HG03097 (cell line): ENCODE measurements around the gene GRIK1.

Source experiments
- ATAC-seq: cut with Tn5 transposase; IDR thresholded peaks from one replicate; pipeline ENCODE4 v1.9.1; 2021; ENCODE audit not compliant: unreplicated experiment, low FRiP score

Gene GRIK1

DNA sequence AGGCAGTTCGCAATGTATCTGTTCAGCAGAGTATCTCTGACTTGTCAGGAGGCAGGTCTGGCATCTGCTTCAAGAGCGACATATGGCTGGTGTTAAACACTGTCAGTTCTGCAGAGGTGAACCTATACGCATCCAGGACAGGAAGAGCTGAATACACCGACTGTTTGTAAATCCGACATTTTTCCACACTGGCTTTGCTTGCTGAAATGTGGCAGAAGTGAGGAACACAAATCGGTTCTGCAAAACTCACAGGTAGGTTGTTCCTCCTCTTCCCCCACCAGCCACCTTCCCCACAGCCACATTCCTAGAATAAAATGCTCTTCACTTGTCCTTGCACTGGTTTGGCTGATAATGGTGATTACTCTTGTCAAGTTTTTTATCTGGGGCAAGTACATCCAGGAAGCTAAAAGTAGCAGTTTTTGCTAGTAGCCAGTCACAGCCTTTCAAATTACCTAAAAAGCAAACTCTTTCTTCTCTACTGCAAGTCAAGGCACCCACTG lies 289.2 kb downstream of the GRIK1 start:
- no peak for ATAC-seq

DNA sequence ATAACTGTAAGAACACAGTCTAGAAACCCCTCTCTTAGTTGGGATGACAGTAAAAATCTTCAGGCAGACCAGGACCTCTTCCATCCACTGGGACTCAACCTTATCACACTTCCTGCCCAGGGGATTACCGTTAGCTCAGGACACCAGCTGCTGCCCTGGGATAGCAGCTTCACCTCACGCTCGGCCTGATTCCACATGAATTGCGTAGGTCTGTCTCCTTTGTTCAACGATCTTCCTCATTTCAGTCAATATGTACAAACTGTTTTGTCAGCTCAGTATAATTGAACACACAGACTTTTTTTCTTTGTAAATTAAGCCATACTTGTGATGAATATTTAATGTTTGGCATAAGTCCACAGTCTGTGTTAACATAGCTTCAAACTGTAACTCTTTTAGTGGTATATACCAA lies 290.4 kb downstream of the GRIK1 start:
- no peak for ATAC-seq

DNA sequence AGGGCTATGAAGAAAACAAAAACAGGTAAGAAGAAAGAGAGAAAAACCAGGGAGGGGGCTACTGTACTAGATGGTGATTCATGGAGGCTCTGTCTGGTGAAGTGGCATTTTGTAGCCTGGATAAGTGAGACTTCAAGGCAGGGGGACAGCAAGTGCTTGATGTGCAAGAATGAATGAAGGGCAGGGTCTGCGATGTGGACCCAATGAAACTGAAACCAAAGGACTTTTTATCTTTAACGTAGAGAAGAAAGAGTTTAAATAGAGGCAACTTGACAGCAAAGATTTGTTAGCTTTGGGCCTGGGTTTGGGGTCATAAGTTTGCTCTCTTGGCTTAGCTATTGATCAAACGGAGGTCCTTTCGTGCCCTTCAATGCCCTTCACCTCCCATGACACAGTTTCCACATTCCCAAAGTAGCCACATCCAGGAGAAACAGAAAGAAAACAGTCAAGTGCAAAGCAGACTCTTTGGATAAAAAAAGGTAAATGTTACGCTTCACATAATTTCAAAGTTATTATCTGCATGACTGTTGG lies 291.0 kb downstream of the GRIK1 start:
- ATAC-seq = no peak

DNA sequence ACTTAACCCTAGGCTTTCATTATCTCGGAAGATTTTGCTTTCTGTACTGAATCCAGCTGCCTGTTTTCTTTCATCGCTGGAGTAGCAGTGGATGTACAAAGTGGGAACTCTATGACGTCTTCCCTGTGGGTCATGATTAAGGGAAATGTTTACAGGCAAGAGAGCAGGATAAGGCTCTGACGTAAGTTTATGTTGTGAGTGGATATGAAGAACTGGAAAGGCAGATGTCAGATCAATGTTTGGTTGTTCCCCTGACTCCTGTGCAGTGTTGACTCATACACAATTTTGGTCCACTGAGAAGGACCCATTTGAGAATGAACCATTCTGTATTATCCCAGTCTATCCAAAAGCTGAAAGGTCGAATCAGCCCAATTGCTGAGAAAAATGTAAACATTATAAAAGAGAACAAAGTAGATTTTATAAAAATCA lies 292.4 kb downstream of the GRIK1 start:
- no peak for ATAC-seq

DNA sequence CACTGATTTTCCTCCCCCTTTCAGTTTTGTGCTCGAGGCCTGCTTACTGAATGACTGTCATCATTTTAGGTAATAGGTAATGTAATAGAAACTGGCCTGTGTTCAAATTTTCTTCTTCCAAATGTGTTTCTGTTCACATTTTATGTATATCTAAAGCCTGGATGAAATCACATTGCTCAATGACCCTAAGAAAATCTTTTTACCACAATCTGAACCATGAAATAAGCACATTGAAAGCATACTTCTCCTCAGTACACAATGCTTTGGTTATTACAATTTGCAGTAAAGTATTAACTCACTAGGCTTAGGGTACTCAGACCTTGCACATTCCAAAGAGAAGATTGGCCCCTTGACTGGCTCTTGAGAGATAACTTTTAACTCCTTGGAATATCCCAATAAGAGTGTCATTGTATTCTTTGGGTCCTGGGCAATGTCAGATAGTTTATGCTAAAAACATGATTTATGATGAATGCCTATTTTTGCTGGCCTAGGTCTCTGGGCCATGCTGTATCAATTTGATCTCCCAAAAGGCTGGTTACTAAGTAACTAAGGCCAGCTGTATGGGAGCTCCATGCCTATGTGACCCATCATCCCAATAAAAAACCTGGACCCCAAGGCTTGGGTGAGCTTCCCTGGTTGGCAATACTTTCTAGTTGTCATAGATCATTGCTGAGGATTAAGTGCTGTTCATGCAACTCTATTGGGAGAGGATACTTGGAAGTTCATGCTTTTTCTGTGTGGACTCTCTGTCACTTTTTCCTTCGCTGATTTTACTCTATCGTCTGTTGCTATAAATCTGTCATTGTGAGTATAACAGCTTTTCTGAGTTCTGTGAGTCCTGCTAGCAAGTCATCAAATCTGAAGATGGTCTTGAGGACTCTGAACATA lies 293.9 kb downstream of the GRIK1 start:
- ATAC-seq = no peak

DNA sequence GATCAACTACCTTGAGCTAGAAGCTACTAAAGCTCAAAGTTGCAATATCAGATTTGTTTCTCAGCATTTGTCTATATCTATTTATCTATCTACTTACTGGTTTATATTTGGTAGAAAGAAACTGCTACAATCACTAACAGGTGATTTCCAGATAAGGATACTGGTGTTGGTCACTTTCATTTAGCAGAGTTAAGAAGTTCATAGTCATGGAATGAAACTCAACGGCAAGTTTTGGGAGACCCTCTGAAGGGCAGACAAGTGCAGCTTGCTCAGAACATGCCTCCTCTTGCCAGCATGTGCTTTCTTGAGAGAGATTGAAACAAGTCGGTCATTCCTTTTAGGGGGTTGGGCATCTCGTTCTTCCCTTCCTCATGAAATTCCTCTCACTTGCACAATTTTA lies 296.5 kb downstream of the GRIK1 start:
- no peak for ATAC-seq

DNA sequence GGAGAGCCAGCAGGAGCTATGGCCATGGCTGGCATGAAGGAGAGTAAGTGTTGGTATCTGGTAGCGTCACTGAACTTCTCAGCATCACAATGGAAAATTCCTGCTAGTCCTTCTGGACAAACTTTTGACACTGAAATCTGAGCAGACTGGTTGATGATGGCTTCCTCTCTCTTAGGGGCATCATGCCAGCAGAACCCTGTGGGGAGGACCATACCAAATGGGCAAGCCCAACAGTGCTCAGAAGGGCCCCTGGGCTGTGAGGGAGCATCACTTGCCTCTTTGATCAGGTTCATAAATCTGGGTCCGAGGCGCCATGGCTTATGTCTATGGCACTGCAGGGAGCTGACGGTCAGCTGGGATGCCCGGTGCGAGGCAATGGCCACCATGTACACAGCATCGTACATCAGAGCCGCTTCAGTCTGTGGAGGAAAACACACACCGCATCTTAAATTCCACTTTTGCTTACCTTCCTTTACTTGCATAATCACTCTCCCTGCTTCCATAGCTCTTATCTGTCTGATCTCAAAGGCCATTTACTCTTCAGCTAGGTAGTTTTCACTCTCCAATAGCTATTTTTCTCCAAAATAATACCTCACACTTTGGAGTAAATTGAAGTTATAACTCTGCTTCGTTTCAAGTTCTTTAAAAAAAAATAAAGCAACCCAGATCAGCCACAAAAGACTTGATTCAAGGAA lies 297.1 kb downstream of the GRIK1 start:
- no peak for ATAC-seq

DNA sequence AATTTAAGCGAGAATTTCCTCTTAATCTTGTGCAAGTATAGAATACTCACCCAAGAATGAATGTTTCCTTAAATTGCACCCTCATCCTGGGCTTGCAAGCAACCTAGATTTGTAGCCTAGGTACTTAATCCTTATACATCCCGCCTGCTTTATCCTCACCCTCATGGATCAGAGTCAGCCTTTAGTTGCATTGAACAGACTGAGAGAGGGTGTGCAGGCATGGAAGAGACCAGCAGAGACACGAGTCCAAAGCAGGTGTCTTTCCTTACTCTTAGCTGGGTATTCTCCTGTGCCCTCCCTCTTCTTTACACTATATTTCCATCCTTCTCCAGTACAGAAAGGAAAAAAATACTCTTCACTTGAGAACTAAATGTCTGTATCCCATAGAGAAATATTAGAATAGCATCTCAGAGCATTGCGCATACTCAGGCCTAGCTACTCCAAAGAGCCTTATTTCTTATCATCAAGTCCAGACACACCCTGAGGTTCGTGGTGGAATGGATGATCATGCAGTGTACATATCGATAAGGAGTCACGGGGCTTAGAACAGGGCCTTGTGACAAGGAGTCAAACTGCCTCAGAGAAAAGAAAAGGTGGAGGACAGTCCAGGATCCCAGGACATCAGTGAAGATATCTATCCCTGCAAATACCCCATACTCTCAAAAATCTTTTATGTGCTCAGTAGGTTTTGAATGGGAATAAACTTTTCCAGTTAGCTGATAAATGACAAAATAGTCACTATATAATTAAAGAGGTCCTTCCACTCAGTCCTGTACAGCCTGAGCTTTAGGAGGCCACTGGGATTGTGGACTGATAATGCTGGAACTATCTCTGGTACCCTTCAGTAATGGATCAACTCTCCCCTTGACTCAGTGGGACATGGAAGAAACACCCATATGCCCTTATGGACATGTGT lies 297.9 kb downstream of the GRIK1 start:
- ATAC-seq = no peak

DNA sequence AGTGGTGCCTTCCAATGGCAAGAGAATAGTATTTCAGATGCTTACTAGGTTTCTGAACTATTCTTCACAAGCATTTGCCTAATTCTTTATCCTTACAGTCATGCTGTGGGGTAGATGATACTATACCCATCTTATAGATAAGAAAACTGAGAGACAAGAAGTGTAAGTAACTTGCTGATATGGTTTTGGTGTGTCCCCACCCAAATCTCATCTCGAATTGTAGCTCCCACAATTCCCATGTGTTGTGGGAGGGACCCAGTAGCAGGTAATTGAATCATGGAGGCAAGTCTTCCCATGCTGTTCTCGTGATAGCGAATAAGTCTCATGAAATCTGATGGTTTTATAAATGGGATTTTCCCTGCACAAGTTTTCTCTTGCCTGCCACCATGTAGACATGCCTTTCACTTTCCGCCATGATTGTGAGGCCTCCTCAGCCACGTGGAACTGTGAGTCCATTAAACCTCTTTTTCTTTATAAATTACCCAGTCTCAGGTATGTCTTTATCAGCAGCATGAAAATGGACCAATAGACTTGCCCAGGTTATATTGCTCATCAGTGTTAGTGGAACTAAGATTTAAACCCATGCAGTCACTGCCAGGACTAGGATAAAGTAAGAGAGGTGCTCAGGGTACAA lies 298.7 kb downstream of the GRIK1 start:
- ATAC-seq = no peak

DNA sequence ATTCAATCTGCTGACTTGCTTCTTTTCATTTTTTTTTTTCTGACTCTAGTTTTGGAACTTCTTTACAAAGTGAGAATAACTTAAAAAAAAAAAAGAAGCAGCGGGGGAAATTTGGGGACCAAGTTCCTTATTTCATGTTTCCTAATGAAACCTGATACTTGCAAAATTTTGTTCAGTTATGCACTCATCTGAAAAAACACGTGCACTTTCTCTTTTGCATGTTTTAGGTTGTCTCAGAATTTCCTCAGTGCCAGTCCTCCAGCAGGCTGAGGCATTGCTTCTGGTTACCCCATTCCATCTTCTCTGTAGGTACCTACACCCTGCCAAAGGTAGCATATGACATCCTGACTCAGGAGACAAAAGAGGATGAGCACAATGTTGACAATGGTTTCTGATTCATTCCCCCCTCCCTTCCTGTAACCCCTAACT lies 299.7 kb downstream of the GRIK1 start:
- ATAC-seq = no peak

DNA sequence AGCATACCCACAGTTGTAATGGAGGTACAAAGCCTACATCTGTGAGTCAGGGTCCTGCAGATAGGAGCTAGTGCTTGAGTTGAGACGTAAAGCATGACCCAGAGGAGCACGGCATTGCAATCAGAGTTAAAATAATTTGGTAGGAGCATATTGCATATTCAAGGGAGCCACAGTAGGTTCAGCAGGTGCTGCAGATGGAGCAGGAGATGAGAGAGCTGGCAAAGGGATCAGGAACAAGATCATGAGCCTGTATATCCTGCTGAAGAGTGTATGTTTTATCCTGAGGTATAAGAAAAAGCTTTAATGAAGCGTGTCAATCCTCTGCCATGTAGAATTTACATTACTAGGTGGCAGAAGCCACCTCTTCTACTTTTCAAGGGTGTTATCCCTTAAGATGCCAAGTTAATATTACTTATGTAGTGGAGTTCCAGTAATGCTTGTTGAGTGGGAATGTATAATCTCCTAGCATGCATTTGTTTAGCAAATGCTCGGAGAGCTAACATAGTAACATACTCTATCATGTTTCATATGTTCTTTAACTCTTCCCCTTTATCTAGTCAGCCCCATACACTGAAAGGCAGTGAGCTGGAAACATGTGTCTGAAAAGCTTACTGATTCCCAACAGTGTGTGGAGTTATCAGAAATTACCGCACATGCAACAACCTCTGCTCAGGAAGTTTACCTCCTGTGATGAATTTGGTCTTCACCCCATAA lies 300.3 kb downstream of the GRIK1 start:
- ATAC-seq = no peak

DNA sequence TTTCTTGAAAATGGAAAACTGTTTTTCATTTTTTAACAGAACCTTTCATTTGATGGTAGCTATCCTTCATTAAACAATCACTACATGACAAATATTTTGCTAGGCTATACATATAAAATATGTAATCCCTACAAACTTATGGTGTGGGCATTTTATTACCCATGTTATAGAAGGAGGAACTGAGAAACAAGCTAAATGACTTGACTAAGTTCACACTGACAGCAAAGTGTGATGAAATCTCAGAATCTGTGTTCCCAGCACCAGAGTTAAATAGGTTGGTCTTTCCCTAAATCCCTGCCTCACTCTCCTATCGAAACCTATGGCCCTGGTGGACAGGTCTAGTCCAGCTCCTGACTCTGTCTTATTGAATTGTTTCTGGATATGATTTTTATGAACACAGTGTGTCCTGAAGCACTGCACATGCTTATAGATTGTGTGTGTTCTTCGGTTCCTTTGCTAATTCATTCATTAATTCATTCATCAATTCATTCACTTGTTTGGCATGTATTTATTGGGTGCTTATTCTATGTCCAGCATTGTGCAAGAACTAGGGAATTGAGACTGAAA lies 301.0 kb downstream of the GRIK1 start:
- ATAC-seq = no peak

DNA sequence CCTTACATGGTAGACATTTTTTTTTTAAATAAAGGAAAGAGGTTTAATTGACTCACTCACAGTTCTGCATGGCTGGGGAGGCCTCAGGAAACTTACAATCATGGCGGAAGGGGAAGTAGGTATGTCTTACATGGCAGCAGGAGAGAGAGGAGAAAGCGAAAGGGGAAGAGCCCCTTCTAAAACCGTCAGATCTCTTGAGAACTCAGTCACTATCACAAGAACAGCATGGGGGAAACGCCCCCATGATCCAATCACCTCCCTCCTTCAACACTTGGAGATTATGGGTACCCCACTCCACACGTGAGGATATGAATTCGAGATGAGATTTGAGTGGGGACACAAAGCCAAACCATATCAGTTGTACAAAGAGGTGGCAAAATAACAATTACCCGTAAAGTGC lies 301.7 kb downstream of the GRIK1 start:
- ATAC-seq = no peak

DNA sequence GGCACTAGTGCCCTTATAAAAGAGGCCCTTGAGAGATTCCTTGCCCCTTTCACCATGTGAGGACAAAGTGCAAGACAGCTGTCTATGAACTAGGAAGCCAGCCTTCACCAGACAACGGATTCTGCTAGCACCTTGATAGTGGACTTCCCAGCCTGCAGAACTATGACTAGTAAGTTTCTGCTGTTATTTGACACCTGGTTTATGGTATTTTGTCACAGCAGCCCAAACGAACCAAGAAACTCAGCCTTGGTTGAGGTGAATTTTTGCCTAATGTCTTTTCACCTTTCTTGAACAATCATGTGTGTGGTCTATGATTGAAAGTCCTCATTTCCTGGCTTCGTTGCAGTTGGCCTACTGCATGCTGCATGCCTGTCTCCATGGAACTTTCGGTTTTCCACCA lies 302.2 kb downstream of the GRIK1 start:
- no peak for ATAC-seq

DNA sequence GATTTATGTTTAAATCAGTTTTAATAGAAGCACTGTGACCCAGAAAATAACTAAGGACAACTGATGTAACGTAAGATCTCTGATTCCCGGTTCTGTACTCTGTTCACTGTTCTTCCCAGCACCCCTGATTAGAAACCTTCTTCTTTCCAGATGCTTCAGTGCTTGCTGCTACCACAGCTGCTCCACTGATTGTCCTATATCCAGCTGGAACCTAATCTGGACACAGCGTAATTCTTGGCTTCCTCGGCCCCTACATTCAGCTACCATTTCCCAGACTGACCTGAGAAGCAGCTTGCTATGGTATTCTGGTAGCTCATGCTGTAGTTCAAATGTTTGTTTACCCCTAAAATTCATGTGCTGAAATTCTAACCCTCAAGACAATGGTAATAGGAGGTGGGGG lies 302.7 kb downstream of the GRIK1 start:
- no peak for ATAC-seq

DNA sequence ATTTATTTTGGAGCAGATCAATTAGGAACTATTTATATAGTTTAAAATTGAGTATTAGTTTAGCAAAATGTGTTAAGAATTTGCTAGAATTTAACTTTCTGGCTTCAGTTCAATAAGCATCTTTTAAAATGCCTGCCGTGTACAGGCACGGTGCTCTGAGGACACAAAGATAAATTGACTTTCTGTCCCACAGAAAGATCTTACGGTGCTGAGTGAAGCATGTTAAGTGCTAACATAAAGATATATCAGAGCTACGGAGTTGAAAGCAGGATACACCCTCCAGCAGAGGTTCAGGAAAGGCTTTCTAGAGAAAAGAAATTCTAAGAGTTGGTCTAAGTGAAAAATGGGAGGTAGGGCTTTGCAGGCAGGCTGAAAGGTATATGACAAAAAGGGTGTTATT lies 305.4 kb downstream of the GRIK1 start:
- ATAC-seq = no peak

DNA sequence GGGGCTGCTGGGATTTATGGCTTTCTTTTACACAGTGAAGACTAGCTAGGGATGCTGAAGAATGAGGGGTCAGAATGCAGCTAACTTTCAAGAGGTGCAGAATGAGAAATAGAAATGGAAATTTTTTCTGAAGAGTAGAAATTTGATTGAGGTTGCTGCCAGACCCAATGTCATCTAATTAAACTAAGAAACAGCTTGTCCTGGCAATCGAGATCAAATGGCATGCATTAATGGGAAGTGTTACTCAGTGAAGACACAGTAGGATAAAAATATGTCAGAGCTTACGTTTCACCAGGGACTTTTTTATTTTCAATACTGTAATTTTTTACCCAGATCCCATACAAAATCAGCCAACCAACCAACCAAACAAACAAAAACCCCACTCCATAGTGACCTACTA lies 306.0 kb downstream of the GRIK1 start:
- no peak for ATAC-seq

DNA sequence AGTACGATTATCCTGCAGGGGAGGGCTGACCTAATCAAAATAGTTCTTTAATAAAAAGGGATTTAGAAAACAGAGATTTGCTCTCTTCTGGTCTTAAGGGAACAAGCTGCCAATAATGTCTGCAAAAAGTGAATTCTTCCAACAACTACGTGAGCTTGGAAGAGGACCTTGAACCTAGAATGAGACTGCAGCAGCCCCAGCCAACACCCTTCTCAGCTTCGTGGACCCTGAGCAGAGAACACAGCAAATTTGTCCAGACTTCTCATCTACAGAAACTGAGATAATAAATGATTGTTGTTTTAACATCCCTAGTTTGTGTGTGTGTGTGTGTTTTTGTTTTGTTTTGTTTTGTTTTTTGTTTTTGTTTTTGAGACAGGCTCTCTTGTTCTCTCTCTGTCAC lies 309.4 kb downstream of the GRIK1 start:
- ATAC-seq = no peak

DNA sequence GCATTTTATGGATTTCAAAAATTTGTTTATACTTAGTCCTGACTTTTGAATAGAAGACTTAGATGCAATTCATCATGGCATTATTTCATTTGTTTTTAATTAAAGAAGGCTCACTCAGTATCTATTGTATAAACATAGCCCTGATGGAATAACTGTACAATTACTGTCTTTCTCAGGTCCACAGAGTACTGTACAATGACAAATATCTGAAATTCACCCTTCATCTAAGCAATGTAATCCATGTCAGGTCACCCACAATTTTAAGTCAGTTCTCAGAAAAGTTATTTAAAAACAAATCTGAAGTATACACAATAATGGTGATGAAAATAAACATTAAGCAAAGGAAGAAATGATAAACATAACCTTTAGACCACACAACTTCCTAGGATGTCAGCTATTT lies 311.9 kb downstream of the GRIK1 start:
- ATAC-seq = no peak
